ENCODE data around the gene KRTAP4-8.
"Not testable (repeated sequence)": the region's sequence is repeated elsewhere in the genome, so short reads cannot be mapped to it uniquely, and the experiment has no call there.

GRCh38 chr17:41105347-41105746 is 7.4 kb upstream of the KRTAP4-8 start, which contains the start of gene KRTAP4-9:
- not testable (repeated sequence) for TF ChIP-seq CTCF, POLR2A (IDR thresholded peaks at IDR 0.05)
